MV-4-11 (cell line): Measurements from ENCODE around the gene ASMTL.
"Not testable (repeated sequence)": the region's sequence is repeated elsewhere in the genome, so short reads cannot be mapped to it uniquely, and the experiment has no call there.

Experiments
- DNase-seq: peaks from one replicate; lab custom pipeline; 2025; lab: John Stamatoyannopoulos, UW

The ASMTL gene

GRCh38 chrX:1387141-1387776, 65.5 kb downstream of the ASMTL start:
- DNase-seq = no peak

DNA sequence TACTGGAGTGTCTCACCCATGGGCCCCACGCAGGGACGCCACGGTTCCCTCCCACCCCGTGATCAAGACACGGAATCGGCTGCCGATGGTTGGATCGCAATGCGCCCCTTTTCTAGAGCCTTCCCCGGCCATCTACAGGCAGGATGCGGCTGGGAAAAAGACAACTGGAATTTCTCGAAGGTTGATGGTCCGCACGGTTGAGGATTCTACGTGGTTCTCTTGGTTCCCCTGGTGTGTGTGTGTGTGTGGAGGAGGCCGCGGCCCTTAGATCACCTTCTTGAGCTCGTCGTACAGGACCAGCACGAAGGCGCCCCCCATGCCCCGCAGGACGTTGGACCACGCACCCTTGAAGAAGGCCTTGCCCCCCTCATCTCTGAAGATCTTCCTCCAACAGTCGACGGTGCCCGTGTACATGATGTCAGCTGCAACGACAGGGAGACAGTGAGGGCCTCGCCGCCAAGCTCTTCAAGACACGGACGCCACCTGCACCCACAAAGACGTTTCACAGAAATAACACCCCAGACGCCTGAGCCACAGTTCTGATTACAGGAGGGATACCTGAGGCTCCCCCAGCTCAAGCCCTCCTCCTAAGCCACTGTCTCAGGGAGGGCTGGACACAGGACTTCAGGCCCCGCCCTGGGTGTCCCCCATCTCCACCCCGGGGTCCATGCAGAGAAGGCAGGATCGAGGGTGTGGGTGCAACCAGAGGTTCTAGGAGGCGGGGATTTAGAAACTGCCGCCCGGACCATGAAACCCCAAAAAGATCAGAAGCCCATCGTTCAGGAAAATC, 66.2 kb downstream of the ASMTL start:
- no peak for DNase-seq

GRCh38 chrX:1385253-1386223, 67.2 kb downstream of the ASMTL start:
- no peak for DNase-seq

- no peak for DNase-seq
Measured at GRCh38 chrX:1384658-1385252, 68.0 kb downstream of the ASMTL start.

DNA sequence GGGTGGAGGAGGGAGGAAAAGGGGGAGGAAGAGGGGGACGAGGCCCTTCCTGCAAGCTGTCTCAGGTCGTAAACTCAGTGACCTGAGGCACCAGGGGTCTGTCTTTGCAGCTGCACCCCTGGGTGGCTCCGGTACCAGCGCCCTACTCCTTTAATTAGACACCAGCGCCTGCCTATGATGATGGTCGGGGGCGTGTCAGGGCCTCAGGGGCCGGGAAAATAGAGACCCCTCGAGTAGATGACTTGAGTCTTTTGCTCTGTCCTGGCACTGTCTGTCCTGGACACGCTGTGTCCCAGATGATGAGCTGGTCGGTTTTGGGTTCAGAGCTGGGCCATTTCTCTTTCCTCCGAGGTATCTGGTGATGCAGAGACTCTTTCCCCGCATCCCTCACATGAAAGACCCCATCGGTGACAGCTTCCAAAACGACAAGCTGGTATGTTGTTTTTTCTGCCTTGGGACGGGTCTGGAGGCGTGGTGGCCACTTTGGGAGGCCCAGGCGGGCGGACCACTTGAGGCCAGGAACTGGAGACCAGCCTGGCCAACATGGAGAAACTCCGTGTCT, 72.0 kb downstream of the ASMTL start:
- DNase-seq = no peak

DNA sequence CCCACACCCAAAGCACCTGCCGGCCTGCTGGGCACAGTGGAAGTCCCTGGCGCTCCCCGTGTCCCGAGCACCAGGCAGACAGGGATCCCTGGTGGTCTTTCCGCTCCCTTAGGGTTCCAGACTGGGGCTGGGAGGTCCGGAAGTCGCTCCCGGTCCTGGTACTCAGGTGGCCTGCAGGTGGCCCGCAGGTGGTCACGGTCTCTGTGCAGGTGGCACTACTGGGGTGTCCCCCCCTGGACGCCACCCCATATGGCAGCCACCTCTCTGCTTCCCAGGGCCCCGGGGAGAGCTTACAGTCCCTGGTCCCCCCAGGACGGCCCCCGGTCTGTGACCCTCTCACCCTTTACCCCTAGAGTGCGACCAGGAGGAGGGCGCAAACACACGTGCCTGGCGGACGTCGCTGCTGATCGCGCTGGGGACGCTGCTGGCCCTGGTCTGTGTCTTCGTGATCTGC, 74.4 kb downstream of the ASMTL start:
- DNase-seq = no peak

- no peak for DNase-seq
Measured at GRCh38 chrX:1368385-1368698, 84.4 kb downstream of the ASMTL start.

GRCh38 chrX:1366363-1366762, 86.3 kb downstream of the ASMTL start:
- not testable (repeated sequence) for DNase-seq

- DNase-seq = no peak
Measured at GRCh38 chrX:1361910-1362309, 90.8 kb downstream of the ASMTL start.

- DNase-seq = no peak
Measured at GRCh38 chrX:1361275-1361674, 91.4 kb downstream of the ASMTL start.

DNA sequence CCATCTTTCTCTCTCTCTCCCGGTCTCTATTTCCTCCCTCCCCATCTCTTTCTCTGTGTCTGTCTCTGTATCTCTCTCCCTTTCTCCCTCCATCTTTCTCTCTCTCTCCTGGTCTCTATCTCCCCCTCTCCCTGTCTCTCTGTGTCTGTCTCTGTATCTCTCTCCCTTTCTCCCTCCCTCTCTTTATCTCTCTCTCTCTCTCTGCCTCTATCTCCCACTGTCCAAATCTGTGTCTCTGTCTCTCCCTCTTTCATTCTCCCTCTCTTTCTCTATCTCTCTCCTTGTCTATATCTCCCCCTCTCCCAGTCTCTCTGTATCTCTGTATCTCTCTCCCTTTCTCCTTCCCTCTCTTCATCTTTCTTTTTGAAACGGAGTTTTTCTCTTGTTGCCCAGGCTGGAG, 92.5 kb downstream of the ASMTL start:
- DNase-seq = no peak

GRCh38 chrX:1359477-1359873, 93.2 kb downstream of the ASMTL start:
- DNase-seq = no peak

GRCh38 chrX:1358793-1359476, 93.8 kb downstream of the ASMTL start:
- no peak for DNase-seq

- DNase-seq = no peak
Measured at GRCh38 chrX:1357993-1358392, 94.7 kb downstream of the ASMTL start.

- no peak for DNase-seq
Measured at GRCh38 chrX:1355131-1356046, 97.3 kb downstream of the ASMTL start.

DNA sequence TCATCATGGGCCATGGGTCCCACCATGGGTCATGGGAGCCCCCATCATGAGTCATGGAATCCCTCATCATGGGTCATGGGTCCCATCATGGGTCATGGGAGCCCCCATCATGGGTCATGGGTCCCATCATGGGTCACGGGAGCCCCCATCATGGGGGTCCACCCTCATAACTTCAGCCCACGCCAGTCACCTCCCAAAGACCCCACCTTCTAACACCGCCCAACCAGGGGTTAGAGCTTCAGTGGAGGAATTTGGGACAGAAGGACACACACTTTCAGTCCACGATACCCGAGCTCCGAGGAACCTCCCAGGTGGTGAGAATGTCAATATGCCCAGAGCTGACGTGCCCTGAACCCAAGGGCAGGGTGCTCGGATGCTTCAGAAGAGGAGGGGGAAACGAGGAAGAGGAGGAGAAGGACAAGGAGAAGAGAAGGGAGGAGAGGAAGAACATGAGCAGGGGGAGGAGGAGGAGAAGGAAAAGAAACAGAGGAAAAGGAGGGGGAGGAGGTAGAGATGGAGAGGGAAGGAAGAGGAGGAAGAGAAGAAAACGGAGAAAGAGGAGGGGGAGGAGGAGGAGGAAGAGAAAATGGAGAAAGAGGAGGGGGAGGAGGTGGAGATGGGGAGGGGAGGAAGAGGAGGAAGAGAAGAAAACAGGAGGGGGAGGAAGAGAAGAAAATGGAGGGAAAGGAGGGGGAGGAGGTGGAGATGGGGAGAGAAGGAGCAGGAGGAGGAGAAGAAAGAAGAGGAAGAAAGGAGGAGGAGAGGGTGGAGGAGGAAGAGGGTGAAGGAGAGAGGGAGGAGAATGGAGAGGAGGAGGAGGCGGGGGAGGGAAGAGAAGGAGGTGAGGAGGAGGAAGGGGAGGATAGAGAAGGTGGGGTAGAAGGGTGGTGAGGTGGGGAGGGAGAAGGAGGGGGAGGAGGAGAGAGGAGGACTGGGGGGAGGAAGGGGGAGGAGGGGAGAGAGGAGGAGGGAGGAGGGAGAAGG, 98.4 kb downstream of the ASMTL start:
- DNase-seq = no peak
